Esophagus (tissue), 2 donors: ENCODE measurements around the gene FDPS. TPM values are rescaled to one million over a fixed set of nuclear protein-coding genes. Genes with fewer than 3 reads are reported as not detected.
A peak's percentile ranks its signal among the peaks of the same experiment; 100 is the strongest.

Experiments used
- H3K27ac ChIP-seq, 2 donors: one replicate each; pipeline ENCODE4 v1.5.1; 2013; ENCODE audit warnings: low read depth in 2 of 2, mild to moderate bottlenecking in 2 of 2, inconsistent platforms in 1 of 2, low read length in 1 of 2, moderate library complexity in 1 of 2
- H3K27me3 ChIP-seq, 2 donors: one replicate each; pipeline ENCODE4 v1.6.1; 2013; ENCODE audit warnings: low read length in 2 of 2, control low read depth in 1 of 2, mild to moderate bottlenecking in 1 of 2; ENCODE audit not compliant: insufficient read depth in 2 of 2, control insufficient read depth in 1 of 2
- H3K36me3 ChIP-seq, 2 donors: one replicate each; pipeline ENCODE4 v1.6.1; 2013; ENCODE audit warnings: low read length in 1 of 2; ENCODE audit not compliant: control insufficient read depth in 2 of 2, insufficient read depth in 2 of 2
- H3K4me1 ChIP-seq, 2 donors: one replicate each; pipeline ENCODE4 v1.6.1; 2013; ENCODE audit warnings: low read length in 1 of 2; ENCODE audit not compliant: control insufficient read depth in 2 of 2, insufficient read depth in 2 of 2
- H3K4me3 ChIP-seq, 2 donors: one replicate each; pipeline ENCODE4 v1.5.1; 2013; ENCODE audit warnings: low read length in 2 of 2, mild to moderate bottlenecking in 2 of 2, low read depth in 1 of 2, moderate library complexity in 1 of 2
- H3K9me3 ChIP-seq, 2 donors: one replicate each; pipeline ENCODE4 v1.6.1; 2013; ENCODE audit warnings: mild to moderate bottlenecking in 2 of 2, low read depth in 1 of 2, low read length in 1 of 2, moderate library complexity in 1 of 2; ENCODE audit not compliant: control insufficient read depth in 2 of 2, insufficient read depth in 1 of 2
- WGBS, 2 donors: extraction: QIAGEN DNeasy Blood & Tissue Kit; methylation state at CpG; one replicate each; pipeline ENCODE4 v1.1.7; 2013; 5-methylcytosine and 5-hydroxymethylcytosine counted together
- polyA plus RNA-seq, 2 donors: library from polyadenylated mRNA; stranded (reverse); fragments of 200-250 nt; gene quantifications; one replicate each; pipeline ENCODE4 v1.2.3, GENCODE V29; 2013
- donor health status: healthy with polysubstance abuse.
- donor health status: Bipolar disorder and iron deficiency.

FDPS gene
- polyA plus RNA-seq, 2 donors = 190 to 241 TPM

- Histone ChIP-seq H3K4me3 (peak overlapping the region; percentile 59 to 66), H3K27ac (peak overlapping the region; percentile 88 to 96), H3K27me3 (no peaks in the 10 kb centered on the region), H3K4me1 (peaks cover 0 to 2% of the 10 kb centered on the region in 2 donors), H3K36me3 (peaks cover 16 to 26% of the 10 kb centered on the region in 2 donors), H3K9me3 (no peaks in the 10 kb centered on the region)
- WGBS, 2 donors = 4% methylated on average over 44 of the region's 44 CpGs
Measured at GRCh38 chr1:155272466-155273342, 36.0 kb upstream of the FDPS start.

- peaks cover 10 to 19% of the 10 kb centered on the region in 2 donors for H3K36me3 ChIP-seq
- peak within 1 kb of the TSS; percentile 88 to 96 for H3K27ac ChIP-seq
- H3K4me3 ChIP-seq = peak within 1 kb of the TSS; percentile 59 to 66
- WGBS, 2 donors = 13 to 14% methylated on average over 59 to 61 of the region's 61 CpGs
- no peaks in the 10 kb centered on the region for H3K9me3 ChIP-seq
- no peaks in the 10 kb centered on the region for H3K27me3 ChIP-seq
- H3K4me1 ChIP-seq = peaks cover 0 to 2% of the 10 kb centered on the region in 2 donors
Measured at GRCh38 chr1:155273343-155274245, 35.1 kb upstream of the FDPS start, which contains the start of gene CLK2. TSS of gene CLK2 (minus strand) at chr1:155273504. CDS start at chr1:155270977, 2,527 bp downstream.

GRCh38 chr1:155277070-155277901 lies 31.4 kb upstream of the FDPS start, which contains the start of gene HCN3:
TSS of gene HCN3 (plus strand) at chr1:155277463. CDS start at chr1:155277591, 128 bp downstream.
- Histone ChIP-seq H3K4me3 (peak within 1 kb of the TSS; percentile 65), H3K9me3 (no peaks in the 10 kb centered on the region), H3K27ac (peak within 1 kb of the TSS; percentile 15 to 85), H3K36me3 (no peaks in the 10 kb centered on the region), H3K4me1 (peaks cover 0 to 2% of the 10 kb centered on the region in 2 donors), H3K27me3 (no peaks in the 10 kb centered on the region)
- 1% methylated on average over 65 to 68 of the region's 68 CpGs for WGBS, 2 donors

- Histone ChIP-seq H3K27me3 (no peaks in the 10 kb centered on the region), H3K9me3 (no peaks in the 10 kb centered on the region), H3K4me3 (peak overlapping the region; percentile 65), H3K27ac (peak overlapping the region; percentile 15 to 85), H3K36me3 (no peaks in the 10 kb centered on the region), H3K4me1 (peaks cover 0 to 2% of the 10 kb centered on the region in 2 donors)
- WGBS, 2 donors = 1% methylated on average over 29 of the region's 29 CpGs
Measured at GRCh38 chr1:155277902-155278688, 30.6 kb upstream of the FDPS start.

- Histone ChIP-seq H3K4me1 (peaks cover 0 to 2% of the 10 kb centered on the region in 2 donors), H3K4me3 (peak overlapping the region in 1 of 2 donors; percentile 65), H3K27ac (no peak overlapping the region), H3K9me3 (no peaks in the 10 kb centered on the region), H3K27me3 (no peaks in the 10 kb centered on the region), H3K36me3 (peaks cover 0 to under 1% of the 10 kb centered on the region in 2 donors)
- WGBS, 2 donors = 61 to 63% methylated on average over 10 of the region's 10 CpGs
Measured at GRCh38 chr1:155278689-155279160, 29.9 kb upstream of the FDPS start.

- Histone ChIP-seq H3K4me3 (no peak overlapping the region), H3K27me3 (no peaks in the 10 kb centered on the region), H3K36me3 (peaks cover 0 to 6% of the 10 kb centered on the region in 2 donors), H3K27ac (no peak overlapping the region), H3K9me3 (no peaks in the 10 kb centered on the region), H3K4me1 (no peaks in the 10 kb centered on the region)
- 75 to 85% methylated on average over 2 of the region's 2 CpGs for WGBS, 2 donors
Measured at GRCh38 chr1:155279268-155279667, 29.4 kb upstream of the FDPS start.

- Histone ChIP-seq H3K27ac (no peak overlapping the region), H3K4me1 (no peaks in the 10 kb centered on the region), H3K9me3 (no peaks in the 10 kb centered on the region), H3K36me3 (peaks cover 2 to 12% of the 10 kb centered on the region in 2 donors), H3K27me3 (no peaks in the 10 kb centered on the region), H3K4me3 (no peak overlapping the region)
- 95 to 96% methylated on average over 29 of the region's 29 CpGs for WGBS, 2 donors
Measured at GRCh38 chr1:155282488-155283091, 26.1 kb upstream of the FDPS start.

- 94% methylated on average over 12 of the region's 12 CpGs for WGBS, 2 donors
- Histone ChIP-seq H3K9me3 (no peaks in the 10 kb centered on the region), H3K36me3 (peaks cover 2 to 15% of the 10 kb centered on the region in 2 donors), H3K4me1 (no peaks in the 10 kb centered on the region), H3K27ac (no peak overlapping the region), H3K27me3 (no peaks in the 10 kb centered on the region), H3K4me3 (no peak overlapping the region)
Measured at GRCh38 chr1:155284476-155284875, 24.2 kb upstream of the FDPS start.
